Stimulated activated CD8-positive, alpha-beta memory T cell treated with anti-CD3 and anti-CD28 coated beads, Interleukin-12 subunit alpha, Interleukin-12 subunit beta, amount 100 ng/mL, for 1 hour (primary cell): ENCODE data around the gene GADL1.

Experiments
- DNase-seq: peaks from one replicate; pipeline ENCODE4 v3.0.0-alpha.2; 2020; ENCODE audit warnings: low read depth

Gene GADL1

GRCh38 chr3:30676424-30677346 is 217.8 kb downstream of the GADL1 start:
- no peak for DNase-seq
